GM18519 (cell line): ENCODE measurements around the gene DIAPH1.

Experiments
- ATAC-seq: cut with Tn5 transposase; IDR thresholded peaks from one replicate; pipeline ENCODE4 v1.9.1; 2021; ENCODE audit warnings: mild to moderate bottlenecking, moderate library complexity; ENCODE audit not compliant: unreplicated experiment, low FRiP score

DIAPH1 gene

DNA sequence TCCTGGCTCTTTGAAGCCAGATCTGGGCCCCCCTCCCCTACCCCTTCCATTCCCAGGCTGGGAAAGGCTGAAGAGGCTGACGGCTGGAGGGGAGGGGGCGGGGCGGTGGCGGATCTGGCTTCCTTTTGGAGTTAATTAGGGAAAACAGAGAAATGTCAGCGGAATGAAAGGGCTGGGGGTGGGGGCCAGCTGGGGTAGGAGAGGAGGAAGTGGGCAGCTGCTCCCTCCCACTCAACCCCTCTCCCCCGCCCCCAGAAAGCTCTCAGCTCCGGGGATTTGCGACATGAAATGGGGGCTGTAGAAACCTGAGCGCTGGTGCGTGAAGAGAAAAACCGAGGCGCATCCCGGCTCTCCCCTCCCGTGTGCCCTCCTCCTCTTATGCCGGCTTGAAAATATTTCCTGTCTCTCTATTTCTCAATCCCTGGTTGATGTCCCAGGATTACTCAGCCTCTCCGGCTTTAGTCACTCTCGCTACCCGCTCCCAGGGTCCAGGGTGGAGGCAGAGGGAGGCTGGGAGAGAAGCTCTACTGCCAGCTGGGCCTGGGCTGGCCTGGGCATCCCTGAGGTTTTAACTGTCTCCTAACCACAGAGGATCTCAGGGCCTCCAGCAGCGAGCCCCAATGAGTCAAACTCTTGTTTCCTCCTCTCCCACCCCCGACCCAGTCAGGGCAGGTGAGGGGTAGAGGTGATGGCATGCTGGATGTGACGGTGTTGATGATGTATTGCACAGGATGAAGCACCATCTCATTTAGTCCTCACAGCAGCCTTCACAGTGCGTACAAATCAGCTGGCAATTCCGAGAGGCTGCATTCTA lies 109.8 kb downstream of the DIAPH1 start:
- ATAC-seq = no peak

DNA sequence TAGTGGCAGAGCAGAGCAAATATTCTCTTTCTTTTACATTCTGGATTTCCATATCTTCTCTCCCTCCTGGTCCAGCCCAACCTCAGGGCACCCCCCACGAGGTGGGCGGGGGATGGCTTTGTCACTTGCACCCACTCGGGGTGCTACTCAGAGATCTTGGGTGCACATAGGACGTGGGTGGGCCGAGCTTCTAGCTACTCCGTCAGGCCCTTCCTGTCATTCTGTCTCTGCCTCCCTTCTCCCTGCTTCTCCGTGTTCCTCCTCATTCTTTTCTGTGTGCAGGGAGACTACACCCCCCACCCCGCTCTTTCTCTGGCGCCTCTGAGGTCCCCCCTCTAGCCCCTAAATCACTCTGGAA lies 110.4 kb downstream of the DIAPH1 start:
- ATAC-seq = no peak

DNA sequence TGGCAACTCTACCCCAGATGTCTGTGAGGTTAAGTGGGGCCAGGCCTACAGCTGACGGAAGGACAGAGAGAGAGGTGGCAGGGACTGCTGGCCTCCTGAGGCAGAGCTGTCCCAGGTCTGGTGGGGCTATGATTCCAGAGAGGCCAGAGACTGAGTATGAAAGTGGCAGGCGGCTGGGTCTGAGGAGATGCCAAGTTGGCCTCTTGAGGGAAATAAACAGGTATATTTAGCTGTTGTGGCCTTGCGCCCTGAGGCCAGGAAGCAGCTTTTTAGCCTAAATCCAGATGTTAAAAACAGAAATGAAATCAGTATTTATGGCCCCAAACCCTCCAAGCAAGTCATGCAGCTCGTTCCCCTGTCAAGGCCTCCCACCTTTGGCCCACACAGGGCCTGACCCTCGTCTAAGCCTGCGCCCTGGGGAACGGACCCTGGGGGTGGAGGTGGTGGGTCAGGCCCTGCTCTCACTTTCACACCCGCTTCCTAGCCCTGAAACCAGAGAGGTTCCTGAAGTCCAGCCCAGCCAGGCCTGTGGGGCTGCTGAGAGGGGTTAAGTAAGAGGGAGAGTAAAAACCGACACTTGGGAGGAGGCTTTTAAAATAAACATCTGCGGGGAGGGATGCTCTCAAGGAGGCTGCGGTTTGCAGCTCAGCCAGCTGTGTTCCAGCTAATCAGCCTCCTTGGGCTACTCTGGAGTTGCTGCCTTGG lies 111.3 kb downstream of the DIAPH1 start:
- peak; percentile 23 for ATAC-seq

DNA sequence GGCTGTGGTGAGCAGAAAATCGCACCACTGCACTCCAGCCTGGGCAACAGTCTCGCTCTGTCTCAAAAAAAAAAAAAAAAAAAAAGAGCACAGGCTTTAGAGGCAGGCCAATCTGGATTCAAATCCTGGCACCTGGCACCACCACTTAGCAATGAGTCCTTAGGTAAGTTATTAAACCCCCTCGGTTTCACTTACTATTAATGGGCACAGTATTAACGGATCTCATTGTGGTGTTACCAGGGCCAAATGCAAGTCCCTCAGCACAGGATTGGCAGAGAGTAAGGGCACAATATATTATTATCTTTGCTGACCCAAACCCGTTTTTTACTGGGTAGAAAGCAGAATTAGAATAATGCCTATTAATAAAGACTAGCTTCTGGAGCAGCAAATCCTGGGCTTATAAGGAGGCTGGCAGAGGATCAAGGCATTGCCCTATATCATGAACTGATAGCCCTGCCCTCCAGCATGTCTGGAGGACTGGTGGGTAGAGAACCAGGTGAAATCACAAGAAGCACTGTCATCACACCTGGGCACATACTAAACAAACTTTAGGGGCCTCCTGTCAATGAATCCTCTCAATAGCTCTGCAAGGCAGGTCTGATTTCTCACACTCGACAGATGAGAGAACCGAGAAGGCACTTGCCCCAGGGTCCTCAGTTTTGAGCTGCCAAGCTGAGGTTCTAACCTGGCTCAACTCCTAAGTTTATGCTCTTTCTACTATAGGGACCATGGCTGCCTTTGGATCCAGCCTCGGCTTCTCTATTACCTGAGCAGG lies 112.2 kb downstream of the DIAPH1 start:
- ATAC-seq = no peak

DNA sequence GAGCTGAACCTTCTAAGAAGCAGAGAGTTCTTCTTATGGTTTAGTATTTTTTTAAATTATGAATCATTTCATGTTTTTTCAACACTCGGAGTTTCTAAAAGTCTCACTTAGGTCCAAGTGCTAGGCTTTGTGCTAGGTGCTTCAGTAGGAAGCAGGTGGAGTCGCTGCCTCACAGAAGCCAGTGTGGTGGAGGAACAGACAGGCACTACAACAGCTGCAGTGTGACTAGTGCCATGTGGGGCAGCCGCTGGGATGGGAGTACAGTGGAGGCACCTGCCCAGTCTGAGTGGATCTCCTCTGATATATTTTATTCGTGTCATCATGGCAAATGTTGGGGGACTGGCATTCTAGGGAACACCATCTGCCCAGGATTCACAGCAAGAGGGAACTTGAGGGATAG lies 114.6 kb downstream of the DIAPH1 start:
- ATAC-seq = no peak

DNA sequence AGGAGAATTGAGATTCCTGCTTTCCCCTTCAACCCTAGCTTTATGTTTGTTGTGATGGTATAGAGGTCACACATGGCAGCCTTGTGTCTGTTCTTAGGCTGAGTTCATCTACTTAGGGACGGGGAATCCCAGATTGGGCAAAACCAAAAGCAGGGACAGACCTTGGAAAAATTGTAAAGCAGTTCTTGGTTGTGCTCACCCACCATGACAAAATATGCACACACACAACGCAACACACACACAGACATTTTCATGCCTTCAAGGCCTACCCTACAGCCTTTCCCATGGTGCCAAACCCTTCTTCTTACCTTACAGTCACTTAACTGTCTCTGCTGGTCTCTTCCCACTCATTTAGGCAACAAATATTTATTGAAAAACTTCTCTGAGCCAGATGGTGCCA lies 115.1 kb downstream of the DIAPH1 start:
- no peak for ATAC-seq

DNA sequence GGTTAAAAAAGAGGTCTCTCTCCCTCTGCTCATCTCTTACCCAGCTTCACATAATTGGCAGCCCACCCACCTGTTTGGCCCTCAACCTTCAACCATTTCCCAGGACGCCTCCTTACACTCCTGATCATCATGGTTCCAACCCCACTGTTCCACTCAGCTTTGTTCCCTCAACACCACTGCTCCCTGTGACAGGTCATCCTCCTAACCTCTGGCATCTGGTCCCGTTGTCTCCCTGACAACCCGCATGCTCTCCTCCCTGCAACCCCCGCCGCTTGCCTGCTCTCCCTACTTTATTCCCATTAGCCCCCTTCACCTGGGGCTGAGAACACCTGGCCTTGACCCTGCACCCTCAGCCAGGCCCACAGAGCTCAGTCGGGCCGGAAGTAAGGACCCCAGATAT lies 117.0 kb downstream of the DIAPH1 start:
- no peak for ATAC-seq

DNA sequence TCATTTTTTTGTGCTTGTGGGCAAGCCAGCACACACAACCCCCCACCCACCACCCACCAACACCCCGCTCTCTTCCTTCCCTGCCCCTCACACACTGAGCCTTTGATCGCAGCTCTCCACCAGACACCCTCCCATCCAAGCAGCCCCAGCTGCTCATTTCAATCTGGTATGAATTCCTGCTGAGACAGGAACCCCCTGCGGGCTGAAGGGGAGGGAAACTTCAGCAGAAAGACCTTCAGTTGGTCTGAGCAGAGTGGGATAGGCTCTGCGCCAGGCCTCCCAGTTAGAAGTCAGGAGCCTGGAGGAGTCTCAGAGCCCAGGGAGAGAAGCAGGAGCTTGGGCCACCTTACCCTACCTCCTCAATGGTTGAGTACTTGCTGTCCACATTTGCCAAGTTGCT lies 122.8 kb downstream of the DIAPH1 start:
- ATAC-seq = no peak

DNA sequence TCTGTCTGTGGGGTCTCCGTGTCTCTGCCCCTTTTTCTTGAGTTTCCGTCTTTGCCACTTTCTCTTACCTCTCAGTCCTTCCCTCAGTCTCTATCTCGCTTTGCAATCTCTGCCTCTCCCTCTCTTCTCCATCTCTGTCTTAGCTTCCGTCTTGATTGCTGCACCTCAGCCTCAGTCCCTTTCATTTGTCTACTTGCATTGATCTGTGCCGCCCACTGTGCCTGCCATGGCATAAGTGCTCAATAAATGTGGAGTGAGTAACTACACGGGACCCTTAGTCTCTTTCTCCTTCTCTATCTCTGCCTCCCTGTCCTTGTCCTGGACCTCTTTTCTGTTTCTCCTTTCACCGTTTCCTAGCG lies 123.4 kb downstream of the DIAPH1 start:
- ATAC-seq = no peak

DNA sequence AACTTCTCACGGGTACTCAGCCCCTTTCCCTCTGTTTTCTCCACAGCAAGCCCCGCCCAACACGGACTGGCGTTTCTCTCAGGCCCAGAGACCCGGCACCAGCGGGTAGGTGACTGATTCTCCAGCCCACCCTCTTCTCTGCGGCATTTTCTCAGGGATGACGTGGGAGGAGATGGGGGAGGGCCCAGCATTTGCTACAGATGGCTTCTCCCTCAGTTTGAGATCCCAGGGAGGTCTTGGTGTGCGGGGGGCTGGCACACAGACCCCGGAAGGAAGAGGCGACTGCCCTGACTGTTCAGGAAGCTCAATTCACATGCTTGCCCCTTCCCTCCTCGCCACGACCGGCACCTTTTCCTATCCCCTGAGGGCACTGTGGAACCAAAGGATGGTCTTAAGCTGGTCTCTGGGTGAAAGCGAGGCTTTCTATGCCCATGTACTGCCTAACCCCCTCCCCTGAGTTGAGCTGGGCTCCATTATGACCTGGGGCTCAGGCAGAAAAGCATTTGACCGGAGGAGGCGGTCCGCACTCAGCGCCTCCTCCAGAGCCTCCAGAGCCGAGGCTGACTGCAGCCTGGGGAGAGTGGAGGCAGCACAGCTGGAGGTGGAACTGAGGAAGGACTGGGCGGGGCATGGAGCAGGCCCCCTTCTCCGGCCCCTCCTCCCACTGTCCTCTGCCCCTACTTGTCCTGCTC lies 123.9 kb downstream of the DIAPH1 start:
- ATAC-seq = no peak

DNA sequence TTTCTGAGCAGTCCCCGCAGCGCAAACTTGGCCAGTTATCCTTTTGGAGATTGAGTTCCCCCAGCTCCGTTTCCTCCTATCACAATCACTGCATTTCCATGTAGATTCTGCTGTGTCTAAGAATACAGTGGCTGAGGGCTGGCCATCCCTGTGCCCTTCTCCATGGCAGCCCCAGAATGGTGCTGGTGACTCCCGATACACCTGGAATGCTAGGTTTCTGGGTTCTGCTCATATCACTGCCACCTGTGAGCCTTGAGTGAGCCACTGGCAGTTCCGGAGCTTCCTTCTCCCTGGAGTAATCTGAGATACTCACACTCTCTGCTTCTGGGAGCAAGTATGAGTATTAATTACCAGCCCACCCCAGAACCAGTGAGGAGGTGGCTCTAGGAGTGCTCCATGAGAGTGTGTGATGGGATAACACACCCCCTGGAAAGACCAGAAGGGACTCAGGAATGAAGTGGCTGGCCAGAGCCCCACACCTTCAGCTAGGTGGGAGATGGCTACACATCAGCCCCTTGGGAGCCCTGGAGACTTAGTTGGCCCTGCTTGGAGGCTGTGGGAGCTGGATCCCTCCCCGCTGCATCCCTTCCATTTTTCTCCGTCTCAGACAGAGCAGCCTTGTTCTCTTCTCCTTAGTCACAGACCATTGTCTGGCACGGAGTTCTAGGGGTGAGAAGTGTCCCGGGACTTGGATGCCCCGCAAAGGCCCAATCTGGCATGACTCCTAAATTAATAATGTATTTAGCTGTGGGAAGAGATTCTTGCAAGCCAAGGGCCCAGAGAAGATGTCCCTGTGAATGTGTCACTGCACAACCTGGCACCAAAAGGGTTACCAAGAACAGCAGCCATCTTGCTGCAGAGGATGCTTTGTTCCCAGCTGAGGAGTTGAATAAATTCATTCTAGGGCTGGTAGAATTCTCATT lies 125.0 kb downstream of the DIAPH1 start:
- no peak for ATAC-seq

DNA sequence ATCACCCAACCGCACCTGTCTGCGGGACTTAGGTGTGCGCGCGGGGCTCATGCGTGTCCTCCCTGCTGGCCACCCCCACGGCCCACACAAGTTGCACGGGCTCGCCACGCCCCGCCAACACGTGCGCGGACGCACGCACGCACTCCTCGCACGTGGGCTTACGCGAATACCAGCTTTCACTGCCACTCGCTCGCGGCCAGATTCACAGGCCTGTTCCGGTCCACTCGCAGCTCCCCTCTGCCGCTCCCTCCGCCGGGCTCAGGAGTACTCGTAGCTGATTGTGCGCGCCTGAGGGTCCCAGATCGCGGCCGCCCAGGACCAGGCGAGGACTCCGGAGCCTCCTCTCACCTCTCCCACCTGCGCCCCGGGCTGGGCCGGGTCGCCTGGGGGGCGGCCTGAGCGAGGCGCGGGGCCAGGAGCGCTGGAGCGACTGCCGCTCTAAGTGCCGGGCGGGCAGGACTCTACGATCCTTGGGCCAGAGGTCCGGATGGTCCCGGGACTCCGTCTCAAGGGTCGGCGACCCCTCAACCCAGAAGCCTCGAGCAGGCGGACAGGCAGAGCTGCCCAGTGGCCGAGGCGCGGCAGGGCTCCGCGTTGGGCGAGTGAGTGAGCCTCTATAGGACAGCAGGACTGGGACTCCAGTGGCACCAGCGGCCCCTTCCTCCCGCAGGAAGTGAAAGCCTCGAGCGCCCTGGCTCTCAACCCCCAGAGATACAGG lies 126.5 kb downstream of the DIAPH1 start:
- ATAC-seq = peak; percentile 35

DNA sequence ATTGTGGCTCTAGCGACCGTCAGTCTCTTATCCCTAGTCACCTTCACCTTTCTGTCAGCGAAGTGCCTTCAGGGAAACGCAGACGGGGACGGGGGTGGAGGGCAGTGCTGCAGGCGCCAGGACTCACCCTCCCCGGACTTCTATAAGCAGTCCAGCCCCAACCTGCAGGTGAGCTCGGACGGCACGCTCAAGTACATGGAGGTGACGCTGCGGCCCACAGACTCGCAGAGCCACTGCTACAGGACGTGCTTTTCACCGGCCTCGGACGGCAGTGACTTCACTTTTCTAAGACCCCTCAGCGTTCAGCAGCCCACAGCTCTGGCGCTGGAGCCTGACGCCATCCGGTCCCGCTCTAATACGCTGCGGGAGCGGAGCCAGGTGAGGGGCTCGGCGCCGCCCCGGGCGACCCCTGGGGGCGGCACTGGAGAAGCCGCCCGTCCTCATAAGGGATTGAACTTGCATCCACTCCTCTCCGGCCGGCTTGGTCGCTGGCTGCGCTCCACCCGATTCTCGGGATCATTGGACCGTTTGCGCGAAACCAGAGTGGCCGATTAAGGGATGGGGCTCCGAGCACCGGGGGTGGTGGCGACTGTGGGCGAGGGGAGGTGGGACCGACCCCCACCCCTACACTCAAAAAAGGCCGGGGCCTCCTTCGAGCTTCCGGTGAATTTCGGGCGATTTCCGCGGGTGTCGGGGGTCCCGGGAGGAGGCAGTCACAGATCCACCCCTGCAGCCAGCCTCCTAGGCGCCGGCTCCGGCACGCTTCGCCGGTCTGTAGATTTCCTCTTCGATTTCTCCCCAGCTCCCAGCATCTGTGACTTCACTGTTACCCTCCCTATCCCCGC lies 127.3 kb downstream of the DIAPH1 start:
- peak; percentile 3 for ATAC-seq

DNA sequence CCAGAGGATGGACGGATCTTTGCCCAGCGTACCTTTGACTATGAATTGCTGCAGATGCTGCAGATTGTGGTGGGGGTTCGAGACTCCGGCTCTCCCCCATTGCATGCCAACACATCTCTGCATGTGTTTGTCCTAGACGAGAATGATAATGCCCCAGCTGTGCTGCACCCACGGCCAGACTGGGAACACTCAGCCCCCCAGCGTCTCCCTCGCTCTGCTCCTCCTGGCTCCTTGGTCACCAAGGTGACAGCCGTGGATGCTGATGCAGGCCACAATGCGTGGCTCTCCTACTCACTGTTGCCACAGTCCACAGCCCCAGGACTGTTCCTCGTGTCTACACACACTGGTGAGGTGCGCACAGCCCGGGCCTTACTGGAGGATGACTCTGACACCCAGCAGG lies 128.0 kb downstream of the DIAPH1 start:
- ATAC-seq = no peak

DNA sequence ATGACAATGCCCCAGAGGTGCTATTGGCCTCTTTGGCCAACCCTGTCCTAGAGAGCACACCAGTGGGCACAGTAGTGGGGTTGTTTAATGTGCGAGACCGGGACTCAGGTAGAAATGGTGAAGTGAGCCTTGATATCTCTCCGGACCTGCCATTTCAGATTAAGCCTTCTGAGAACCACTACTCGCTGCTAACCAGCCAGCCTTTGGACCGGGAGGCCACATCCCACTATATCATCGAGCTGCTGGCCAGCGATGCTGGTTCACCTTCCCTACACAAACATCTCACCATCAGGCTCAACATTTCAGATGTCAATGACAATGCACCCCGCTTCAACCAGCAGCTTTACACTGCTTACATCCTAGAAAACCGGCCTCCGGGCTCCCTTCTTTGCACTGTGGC lies 128.5 kb downstream of the DIAPH1 start:
- ATAC-seq = no peak

DNA sequence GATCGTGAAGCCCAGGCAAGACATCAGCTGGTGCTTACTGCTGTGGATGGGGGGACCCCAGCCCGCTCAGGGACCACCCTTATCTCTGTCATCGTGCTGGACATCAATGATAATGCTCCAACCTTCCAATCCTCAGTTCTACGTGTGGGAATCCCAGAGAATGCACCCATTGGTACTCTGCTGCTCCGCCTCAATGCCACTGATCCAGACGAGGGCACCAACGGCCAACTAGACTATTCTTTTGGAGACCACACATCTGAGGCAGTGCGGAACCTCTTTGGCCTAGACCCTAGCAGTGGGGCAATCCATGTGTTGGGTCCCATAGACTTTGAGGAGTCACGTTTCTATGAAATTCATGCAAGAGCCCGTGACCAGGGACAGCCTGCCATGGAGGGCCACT lies 129.0 kb downstream of the DIAPH1 start:
- no peak for ATAC-seq

DNA sequence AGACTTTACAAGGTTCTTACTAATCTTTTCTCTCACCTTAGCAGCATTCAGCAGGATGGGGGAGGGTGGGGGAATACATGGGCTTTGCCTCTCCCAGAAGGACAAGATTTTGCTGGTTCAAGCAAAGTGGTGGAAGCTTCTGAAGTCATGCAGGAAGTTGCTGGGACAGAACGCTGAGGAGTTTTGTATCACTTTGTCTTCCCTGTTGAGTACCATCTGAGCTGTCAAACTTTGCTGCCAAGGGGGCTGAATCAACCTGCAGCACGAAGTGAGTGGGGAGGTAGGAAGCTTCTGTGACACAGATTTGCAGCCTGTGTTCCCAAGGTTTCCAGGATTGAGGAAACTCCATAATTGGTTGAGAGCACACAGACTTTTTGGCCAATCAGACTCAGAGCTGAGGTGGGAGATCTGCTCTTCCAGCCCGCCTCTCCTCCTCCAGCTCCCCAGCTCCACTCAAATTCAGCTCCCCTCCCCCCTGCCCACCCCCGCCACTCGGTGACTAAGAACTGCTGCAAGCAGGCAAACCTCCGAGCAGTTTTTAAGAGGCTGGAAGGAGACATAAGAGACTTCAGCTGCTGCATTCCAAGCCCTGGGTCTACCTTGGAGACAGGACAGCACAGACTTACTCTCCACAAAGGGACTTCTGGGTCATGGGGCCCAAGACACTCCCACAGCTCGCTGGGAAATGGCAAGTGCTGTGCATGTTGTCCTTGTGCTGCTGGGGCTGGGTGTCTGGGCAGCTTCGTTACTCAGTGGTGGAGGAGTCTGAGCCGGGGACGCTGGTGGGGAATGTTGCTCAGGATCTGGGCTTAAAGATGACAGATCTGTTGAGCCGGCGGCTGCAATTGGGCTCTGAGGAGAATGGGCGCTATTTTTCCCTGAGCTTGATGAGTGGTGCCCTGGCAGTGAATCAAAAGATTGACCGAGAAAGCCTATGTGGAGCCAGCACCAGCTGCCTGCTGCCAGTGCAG lies 129.9 kb downstream of the DIAPH1 start, which contains the start of gene PCDHGC5:
Gene PCDHGC5 (plus strand): TSS at position 491 of the 971 bp plus-strand sequence. CDS start 160 bp downstream, at position 651.
- no peak for ATAC-seq
